OCI-LY1 (cell line): ENCODE data around the gene HOMER2.

Experiments
- H2AFZ ChIP-seq: fragments of 200-600 bp; sonication (generic), shearing (Covaris generic); 2 replicates; pipeline ENCODE4 v1.6.0; 2014; ENCODE audit warnings: antibody characterized with exemption, mild to moderate bottlenecking, low read length
- H3F3A ChIP-seq: fragments of 200-600 bp; sonication (generic), shearing (Covaris generic); 2 replicates; pipeline ENCODE4 v1.6.0; 2014; ENCODE audit warnings: mild to moderate bottlenecking, antibody characterized with exemption, low read length, moderate library complexity; ENCODE audit not compliant: insufficient read depth
- H3K27ac ChIP-seq: fragments of 200-600 bp; sonication (generic); 2 replicates; pipeline ENCODE4 v1.5.1; 2014; ENCODE audit warnings: low read length, mixed run types, mild to moderate bottlenecking, low read depth; ENCODE audit not compliant: poor library complexity, severe bottlenecking
- H3K27me3 ChIP-seq: fragments of 200-600 bp; sonication (generic); 2 replicates; pipeline ENCODE4 v1.6.0; 2014; ENCODE audit warnings: antibody characterized with exemption, mild to moderate bottlenecking, low read length, moderate library complexity; ENCODE audit not compliant: insufficient read depth
- H3K36me3 ChIP-seq: fragments of 200-600 bp; sonication (generic); 2 replicates; pipeline ENCODE4 v1.6.1; 2014; ENCODE audit warnings: mild to moderate bottlenecking, antibody characterized with exemption, low read length, moderate library complexity, mixed read lengths; ENCODE audit not compliant: insufficient read depth
- H3K4me1 ChIP-seq: fragments of 200-600 bp; sonication (generic); 2 replicates; pipeline ENCODE4 v1.5.1; 2014; ENCODE audit warnings: mild to moderate bottlenecking, low read length, moderate library complexity; ENCODE audit not compliant: insufficient read depth, severe bottlenecking
- H3K4me2 ChIP-seq: fragments of 200-600 bp; sonication (generic), shearing (Covaris generic); 2 replicates; pipeline ENCODE4 v1.6.1; 2014; ENCODE audit warnings: low read length
- H3K4me3 ChIP-seq: fragments of 200-600 bp; sonication (generic); 2 replicates; pipeline ENCODE4 v1.5.1; 2014; ENCODE audit warnings: low read length, low read depth, mild to moderate bottlenecking, mixed read lengths; ENCODE audit not compliant: poor library complexity, severe bottlenecking
- H3K79me2 ChIP-seq: fragments of 200-600 bp; shearing (Covaris generic); 2 replicates; pipeline ENCODE4 v1.6.1; 2016; ENCODE audit warnings: mixed run types, low read length, mixed read lengths; ENCODE audit not compliant: insufficient read depth
- H3K9ac ChIP-seq: fragments of 200-600 bp; sonication (generic), shearing (Covaris generic); 2 replicates; pipeline ENCODE4 v1.6.1; 2014; ENCODE audit warnings: mild to moderate bottlenecking, low read length, mixed read lengths
- H3K9me2 ChIP-seq: fragments of 200-600 bp; sonication (generic), shearing (Covaris generic); 2 replicates; pipeline ENCODE4 v1.6.1; 2014; ENCODE audit warnings: low read depth, mild to moderate bottlenecking, low read length, mixed read lengths
- H3K9me3 ChIP-seq: fragments of 200-600 bp; shearing (Covaris generic); 2 replicates; pipeline ENCODE4 v1.6.1; 2014; ENCODE audit warnings: low read length, mixed read lengths
- H4K20me1 ChIP-seq: fragments of 200-600 bp; sonication (generic), shearing (Covaris generic); 2 replicates; pipeline ENCODE4 v1.6.0; 2016; ENCODE audit warnings: mild to moderate bottlenecking, low read length; ENCODE audit not compliant: insufficient read depth
- EZH2 ChIP-seq: fragments of 200-600 bp; sonication (generic), shearing (Covaris generic); IDR thresholded peaks from 2 replicates; pipeline ENCODE4 v1.8.0; 2017; ENCODE audit warnings: borderline replicate concordance, mixed run types, mild to moderate bottlenecking, antibody characterized with exemption, low read length, moderate library complexity, mixed read lengths
- TF ChIP-seq, protein P1 (sequence below): fragments of 200-600 bp; sonication (generic), shearing (Covaris generic); IDR thresholded peaks from 2 replicates; pipeline ENCODE4 v1.5.1; 2017; ENCODE audit warnings: mild to moderate bottlenecking, antibody characterized with exemption, low read length, moderate library complexity, mixed read lengths

HOMER2 gene

DNA sequence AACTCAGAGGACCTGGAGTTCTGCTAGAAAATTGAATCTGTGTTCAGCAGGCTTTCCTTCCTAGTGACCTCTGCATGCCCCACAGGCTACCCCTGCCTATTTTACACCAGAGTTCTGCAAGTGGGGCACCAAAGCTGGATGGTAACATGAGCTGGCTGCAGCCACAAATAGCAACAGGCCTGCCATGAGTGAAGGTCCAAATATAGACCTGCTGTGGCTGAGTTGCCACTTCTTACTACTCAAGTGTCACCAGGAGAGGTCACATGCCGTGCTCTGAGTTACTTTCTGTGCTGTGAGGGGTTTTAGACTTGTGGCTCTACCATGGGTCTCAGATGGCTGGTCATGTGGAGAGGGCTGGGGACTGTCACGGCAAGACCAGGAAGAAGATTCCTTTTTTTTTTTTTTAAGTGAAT lies 146.5 kb downstream of the HOMER2 start, which contains the start of gene FSD2:
TSS of gene FSD2 (minus strand) at position 76 of the 413 bp plus-strand sequence. CDS start 18,679 bp downstream, outside the sequence.
- Histone ChIP-seq H3K9ac (no peak within 1 kb of the TSS), H2AFZ (no peak within 1 kb of the TSS), H3K79me2 (peaks cover 7% of the 10 kb centered on the region), H3K4me1 (peaks cover 43% of the 10 kb centered on the region), H3K9me3 (no peaks in the 10 kb centered on the region), H4K20me1 (no peaks in the 10 kb centered on the region), H3K27ac (peak within 1 kb of the TSS; percentile 63), H3K27me3 (no peaks in the 10 kb centered on the region), H3K4me3 (peak within 1 kb of the TSS; percentile 3), H3K4me2 (peak within 1 kb of the TSS; percentile 46), H3K9me2 (no peaks in the 10 kb centered on the region), H3F3A (0 out of 2 replicates have a peak, but pooled peaks cover 7% of the 10 kb centered on the region), H3K36me3 (peaks cover 3% of the 10 kb centered on the region; the same call in 1 of the 2 replicates)
- TF ChIP-seq, protein P1, sequence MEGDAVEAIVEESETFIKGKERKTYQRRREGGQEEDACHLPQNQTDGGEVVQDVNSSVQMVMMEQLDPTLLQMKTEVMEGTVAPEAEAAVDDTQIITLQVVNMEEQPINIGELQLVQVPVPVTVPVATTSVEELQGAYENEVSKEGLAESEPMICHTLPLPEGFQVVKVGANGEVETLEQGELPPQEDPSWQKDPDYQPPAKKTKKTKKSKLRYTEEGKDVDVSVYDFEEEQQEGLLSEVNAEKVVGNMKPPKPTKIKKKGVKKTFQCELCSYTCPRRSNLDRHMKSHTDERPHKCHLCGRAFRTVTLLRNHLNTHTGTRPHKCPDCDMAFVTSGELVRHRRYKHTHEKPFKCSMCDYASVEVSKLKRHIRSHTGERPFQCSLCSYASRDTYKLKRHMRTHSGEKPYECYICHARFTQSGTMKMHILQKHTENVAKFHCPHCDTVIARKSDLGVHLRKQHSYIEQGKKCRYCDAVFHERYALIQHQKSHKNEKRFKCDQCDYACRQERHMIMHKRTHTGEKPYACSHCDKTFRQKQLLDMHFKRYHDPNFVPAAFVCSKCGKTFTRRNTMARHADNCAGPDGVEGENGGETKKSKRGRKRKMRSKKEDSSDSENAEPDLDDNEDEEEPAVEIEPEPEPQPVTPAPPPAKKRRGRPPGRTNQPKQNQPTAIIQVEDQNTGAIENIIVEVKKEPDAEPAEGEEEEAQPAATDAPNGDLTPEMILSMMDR: peak; percentile 28; the same call in 1 of the 2 replicates
- TF ChIP-seq EZH2: no peak

- no peaks in the 10 kb centered on the region for H3K9me3 ChIP-seq
- H3K36me3 ChIP-seq: no peaks in the 10 kb centered on the region
- no peaks in the 10 kb centered on the region for H4K20me1 ChIP-seq
- H3K4me2 ChIP-seq: no peak overlapping the region
- H3K4me1 ChIP-seq: peaks cover 40% of the 10 kb centered on the region
- TF ChIP-seq, protein P1: no peak
- TF ChIP-seq EZH2: no peak
- H3K27me3 ChIP-seq: no peaks in the 10 kb centered on the region
- no peaks in the 10 kb centered on the region for H3K79me2 ChIP-seq
- H3K9me2 ChIP-seq: no peaks in the 10 kb centered on the region
- H2AFZ ChIP-seq: no peak overlapping the region
- no peak overlapping the region for H3K4me3 ChIP-seq
- H3F3A ChIP-seq: 0 out of 2 replicates have a peak, but pooled peaks cover 7% of the 10 kb centered on the region
- H3K27ac ChIP-seq: no peak overlapping the region
- H3K9ac ChIP-seq: no peak overlapping the region
Measured at GRCh38 chr15:82804575-82804949, 148.0 kb downstream of the HOMER2 start.

DNA sequence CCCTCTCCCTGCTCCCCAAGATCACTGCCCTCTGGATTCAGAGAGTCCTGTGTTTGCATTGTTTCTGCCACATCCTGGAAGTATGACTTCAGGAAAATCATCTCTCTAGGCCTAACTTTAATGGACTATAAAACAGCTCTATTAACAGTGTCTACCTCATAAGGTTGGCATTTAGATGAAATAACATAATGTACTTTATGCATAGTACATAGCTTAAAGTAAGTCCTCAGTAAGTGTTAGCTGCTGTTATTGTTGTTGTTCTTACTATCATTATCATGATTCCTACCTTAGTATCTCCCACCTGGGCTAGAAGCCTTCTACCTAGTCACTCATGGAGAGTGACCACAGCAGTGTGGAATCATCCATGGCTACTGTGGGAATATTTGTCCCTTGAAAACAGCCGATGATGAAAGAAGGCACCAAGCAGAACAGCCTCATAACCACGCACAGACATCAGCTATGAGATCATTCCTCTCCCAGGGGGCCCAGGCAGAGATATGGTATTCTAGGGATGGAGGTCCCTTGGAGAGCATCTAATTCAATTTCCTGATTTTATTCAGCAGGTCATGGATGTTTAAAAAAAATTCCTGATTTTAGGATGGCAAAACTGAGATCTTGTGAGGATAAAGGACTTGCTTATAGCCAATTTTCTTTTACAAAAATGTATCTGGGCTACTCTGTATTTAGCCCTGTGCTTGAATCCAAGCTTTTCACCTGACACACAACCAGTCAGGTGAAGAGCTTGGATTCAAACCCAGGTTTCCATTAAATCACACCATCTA lies 148.5 kb downstream of the HOMER2 start:
- H3K4me2 ChIP-seq: no peak overlapping the region
- no peaks in the 10 kb centered on the region for H3K36me3 ChIP-seq
- 0 out of 2 replicates have a peak, but pooled peaks cover 6% of the 10 kb centered on the region for H3F3A ChIP-seq
- no peaks in the 10 kb centered on the region for H3K9me3 ChIP-seq
- no peaks in the 10 kb centered on the region for H3K9me2 ChIP-seq
- no peak overlapping the region for H2AFZ ChIP-seq
- H3K27me3 ChIP-seq: no peaks in the 10 kb centered on the region
- H3K9ac ChIP-seq: no peak overlapping the region
- no peaks in the 10 kb centered on the region for H4K20me1 ChIP-seq
- no peaks in the 10 kb centered on the region for H3K79me2 ChIP-seq
- TF ChIP-seq, protein P1: no peak
- TF ChIP-seq EZH2: no peak
- no peak overlapping the region for H3K27ac ChIP-seq
- H3K4me1 ChIP-seq: peaks cover 37% of the 10 kb centered on the region
- no peak overlapping the region for H3K4me3 ChIP-seq
